ENCODE data around the gene MMP28.

MMP28 gene

DNA sequence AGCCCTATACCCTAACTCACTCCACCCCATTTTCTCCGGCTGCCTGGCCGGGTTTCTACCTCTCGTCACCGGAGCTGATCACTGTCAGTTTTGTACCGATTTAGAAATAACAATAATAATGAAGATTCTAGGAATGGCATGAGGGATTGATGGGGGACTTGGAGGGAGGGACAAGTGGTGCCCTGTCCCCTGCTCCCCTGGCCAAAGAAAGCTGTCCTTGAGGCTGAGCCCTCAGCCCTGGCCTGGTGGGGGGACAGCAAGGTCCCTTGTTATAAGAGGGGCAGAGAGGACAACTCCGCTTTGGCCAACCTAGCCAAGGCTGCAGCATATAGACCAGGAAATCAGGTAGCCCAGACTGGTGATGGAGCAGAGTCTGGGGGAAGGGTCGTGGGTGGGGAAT is 52.9 kb downstream of the MMP28 start:
- no peak for DNase-seq

DNA sequence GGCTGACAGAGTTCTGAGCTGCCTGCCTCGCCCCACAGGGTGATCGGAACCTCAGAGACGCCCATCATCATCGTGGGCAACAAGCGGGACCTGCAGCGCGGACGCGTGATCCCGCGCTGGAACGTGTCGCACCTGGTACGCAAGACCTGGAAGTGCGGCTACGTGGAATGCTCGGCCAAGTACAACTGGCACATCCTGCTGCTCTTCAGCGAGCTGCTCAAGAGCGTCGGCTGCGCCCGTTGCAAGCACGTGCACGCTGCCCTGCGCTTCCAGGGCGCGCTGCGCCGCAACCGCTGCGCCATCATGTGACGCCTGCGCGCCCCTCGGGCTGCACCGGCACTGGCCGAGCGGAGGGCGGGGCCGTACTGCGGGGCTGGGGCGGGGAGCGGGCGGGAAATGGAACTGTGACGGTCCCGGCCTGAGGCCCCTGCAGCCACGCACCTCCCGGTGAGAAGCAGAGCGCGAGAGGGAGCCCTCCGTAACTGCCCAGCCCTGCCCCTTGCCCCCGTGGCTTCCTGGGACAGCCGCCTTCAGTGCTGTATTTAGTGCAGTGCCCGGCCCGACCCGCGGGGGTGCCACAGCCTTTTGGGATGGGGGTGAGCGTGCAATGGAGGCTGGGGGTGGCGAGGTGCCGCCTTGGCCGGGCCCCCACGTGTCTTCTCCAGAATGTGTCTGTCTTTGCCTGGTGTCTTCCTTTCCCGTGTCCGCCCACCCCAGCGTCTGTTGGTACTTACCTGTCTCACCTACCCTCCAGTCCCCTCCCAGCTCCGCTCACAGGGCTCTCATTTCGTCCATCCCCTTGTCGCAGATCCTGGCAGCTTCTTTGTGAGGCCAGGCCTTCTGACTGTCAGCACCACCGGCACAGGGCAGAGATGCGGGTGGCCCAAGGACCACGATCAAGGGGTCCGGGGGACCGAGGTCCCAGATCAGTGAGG is 54.2 kb downstream of the MMP28 start:
- DNase-seq = no peak

DNA sequence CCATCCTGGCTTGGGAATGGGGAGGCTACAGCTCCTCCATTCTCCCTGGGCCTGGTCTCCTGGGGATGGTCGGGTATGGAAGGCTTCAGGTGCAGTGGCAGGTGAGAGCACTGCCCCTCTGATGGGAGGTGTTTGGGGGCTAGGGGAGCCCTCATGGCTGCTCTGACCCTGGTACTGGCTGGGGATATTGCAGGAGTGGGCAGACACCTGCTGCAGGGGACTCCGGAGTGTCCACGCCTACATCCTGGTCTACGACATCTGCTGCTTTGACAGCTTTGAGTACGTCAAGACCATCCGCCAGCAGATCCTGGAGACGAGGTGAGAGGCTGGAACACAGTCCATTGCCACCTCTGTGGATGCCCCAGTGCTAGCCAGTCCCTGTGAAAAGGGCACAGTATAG is 55.2 kb downstream of the MMP28 start:
- no peak for DNase-seq

DNA sequence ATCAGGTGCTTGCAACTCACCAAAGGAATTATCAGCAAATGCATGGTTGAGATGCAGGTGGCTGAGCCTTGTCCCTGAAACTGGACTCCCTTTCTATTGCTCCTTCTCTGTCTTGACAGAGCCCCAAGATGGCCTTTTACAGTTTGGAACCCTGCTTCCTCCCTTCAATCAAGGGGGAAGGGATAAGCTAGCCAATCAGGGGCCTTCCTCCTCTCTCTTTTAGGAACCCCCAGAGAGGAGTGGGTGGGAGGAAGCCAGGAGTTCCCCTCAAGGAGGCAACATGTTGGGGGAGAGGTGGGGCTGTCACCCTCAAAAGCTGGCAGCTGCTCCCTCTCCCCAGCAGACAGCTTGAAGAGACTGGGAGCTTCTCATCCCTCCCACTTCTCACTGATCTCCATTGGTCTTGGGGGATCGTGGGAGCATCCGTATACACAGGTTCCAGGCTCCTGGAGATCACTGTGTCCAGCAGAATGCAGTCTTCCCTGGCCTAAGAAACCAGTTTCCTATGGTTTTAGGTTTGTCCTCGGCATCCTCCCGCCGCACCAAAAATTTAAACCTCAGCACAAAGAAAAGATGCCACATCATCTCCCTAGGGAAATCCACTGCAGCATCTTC is 56.8 kb downstream of the MMP28 start:
- no peak for DNase-seq

DNA sequence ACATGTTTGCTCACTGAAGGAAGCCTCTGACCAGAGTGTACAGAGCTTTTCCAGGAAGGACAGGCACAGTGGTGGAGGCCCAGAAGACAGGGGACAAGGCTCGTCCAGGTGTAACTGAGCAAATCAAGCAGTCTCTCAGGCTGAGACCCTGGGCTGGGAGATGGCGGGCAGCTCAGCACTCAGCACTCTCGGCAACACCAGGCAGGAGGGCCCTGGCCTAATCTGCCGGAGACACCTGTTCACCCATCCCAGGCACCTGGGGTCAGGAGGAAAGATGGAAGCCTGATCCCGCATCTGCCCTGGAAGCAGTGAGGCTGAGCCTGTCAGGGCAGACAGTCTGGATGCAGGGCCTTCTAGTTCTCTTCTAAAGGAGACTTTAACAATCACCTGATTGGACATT is 59.2 kb downstream of the MMP28 start:
- no peak for DNase-seq

DNA sequence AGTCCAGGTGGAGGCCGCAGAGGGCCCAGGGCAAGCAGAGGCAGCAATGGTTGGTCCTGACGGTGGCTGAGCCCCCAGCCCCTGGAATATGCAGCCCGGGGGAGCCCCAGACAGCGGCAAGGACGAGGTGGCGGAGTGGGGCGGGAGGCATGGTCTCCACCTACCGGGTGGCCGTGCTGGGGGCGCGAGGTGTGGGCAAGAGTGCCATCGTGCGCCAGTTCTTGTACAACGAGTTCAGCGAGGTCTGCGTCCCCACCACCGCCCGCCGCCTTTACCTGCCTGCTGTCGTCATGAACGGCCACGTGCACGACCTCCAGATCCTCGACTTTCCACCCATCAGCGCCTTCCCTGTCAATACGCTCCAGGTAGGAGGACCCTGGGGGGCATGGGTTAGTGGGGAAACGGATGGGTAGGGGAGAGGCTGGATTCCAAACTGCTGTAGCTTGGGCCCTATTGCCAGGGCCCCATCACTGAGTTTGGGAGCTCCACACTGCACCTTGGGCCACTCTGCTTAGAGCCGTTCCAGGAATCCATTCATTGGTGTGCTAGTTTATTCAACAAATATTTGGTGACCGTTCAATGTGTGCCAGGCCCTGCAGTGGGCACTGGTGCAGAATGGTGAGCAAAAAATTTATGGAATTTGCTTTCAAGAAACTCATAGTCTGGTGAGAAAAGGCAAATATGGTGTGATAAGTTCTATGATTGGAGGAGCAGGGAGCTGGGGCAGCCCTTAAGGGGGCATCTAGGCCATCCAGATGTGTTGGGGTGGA is 60.2 kb downstream of the MMP28 start:
- no peak for DNase-seq

DNA sequence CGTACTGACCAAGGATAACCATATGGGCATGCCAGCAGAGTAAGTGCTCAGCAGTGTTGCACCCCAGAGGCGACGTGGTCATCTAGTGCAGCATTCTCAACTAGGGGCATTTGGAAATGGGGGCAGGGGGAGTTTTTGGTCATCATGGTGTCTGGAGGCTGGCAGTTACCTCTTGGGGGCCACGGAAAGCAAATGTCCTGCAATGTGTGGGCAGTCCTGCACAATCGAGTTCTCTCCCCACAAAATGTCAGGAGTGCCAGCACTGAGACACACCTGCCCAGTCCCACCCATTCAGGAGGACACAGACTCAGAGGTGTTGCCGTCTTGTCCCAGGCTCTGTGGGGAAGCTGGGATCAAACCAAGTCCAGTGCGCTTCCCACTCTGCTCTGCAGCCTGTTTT is 61.0 kb downstream of the MMP28 start:
- no peak for DNase-seq

DNA sequence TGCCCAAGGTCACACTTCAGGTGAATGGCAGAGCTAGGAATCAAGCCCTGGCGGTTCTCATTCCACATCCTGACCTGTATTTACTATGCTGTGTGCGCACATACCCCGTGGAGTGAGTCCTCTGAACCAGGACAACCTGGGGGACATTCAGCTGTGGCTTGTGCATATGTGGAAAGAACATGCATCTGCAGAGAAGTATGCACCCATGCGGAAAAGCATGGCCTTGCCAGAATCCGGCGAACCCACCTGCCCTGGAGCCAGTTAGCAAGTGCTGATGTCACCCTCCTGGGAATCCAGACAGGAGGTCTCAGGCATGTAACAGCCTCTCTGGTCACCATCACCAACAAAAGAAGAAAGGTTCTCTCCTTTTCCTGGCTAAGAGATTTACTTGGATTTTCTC is 62.1 kb downstream of the MMP28 start:
- no peak for DNase-seq

DNA sequence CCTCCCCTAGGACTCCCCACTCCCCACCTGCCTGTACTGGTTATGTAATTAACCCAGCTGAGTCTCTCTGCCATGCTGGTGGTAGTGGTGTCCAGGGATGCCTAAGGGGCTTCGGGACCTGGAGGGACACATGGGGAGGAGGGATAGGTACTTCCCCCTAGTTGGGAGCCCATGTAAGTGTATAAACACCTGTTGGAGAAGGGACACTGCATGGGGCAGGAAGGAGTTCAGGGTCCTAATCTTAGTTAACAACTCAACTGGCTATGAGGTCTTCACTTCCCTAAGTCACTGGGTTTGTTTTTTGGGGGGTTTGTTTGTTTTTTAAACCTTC is 62.7 kb downstream of the MMP28 start:
- DNase-seq = no peak

DNA sequence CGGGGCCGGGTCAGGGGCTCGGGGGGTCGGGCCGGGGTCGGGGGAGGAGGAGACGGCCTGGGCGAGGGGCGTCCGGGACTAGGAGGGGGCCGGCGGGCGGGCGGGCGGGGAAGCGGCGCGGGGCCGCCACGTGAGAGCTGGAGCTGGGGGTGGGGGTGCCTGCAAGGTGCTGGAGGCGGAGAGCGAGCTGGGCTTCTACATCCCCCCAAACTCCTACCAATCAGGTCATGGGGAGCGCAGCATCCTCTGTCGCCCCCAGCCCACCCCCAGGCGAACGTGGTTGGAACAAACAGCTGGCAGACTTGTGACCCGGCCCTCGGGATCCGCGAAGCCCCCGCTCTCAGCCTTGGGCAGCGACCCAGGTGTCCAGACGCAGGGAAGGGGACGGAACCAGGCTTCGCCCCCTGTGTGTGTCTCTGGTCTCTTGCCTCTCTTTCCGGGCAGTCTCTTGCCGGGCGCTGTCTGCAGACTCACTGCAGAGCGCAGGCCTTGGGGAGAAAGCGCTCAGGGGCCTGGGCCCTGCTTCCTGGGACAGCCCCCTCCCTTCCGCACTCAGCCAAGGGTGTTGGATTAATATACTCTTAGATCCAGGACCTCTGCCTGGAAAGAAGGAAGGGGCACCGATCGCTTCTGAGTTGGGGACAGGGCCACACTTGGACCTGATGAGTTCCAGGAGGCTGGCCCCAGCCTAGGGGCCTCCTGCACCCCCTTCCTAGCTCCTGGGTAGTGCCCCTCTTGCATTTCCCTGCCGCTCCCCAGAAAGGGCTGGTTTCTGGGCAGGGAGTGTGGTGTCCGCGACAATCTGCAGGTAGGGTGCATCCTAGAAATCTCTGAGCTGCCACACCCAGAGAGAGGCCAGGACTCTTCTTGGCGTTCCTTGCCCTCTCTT is 63.3 kb downstream of the MMP28 start:
- no peak for DNase-seq

DNA sequence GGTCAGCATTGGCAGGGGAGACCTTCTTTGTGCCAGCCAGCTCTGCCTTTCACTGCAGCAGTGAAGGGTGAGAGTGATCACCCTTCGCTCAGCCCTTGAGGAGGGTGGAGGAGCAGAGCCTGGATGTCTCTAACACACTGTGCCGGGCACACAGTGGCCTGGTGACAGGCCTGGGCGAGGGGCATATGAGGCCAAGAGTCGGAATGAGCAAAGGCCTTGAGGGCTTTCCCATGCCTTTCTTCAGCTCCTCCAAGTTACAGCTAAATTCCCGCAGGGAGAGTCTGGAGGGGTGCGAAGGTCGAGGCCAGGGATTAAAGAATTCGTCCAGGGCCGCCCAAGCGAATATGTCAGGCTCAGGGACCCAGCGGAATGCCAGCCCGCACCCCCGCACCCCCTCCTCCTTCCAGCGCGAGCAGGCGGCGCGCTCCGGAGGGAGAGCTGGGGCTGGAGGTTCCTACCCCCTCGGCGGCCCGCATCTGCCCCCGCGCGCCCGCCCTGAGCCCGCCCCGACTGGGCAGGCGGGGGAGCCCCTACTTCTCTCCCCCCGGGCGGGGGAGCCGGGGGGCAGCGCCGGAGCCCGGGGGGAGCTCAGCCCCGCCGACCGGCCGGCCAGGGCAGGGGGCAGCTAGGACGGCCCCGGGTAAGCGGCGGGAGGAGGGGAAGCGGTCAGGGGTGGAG is 64.1 kb downstream of the MMP28 start, which contains the start of gene RASL10B:
TSS of gene RASL10B (plus strand) at position 401 of the 678 bp plus-strand sequence. CDS start 3,546 bp downstream, outside the sequence.
- DNase-seq = peak; percentile 55 to 58

DNA sequence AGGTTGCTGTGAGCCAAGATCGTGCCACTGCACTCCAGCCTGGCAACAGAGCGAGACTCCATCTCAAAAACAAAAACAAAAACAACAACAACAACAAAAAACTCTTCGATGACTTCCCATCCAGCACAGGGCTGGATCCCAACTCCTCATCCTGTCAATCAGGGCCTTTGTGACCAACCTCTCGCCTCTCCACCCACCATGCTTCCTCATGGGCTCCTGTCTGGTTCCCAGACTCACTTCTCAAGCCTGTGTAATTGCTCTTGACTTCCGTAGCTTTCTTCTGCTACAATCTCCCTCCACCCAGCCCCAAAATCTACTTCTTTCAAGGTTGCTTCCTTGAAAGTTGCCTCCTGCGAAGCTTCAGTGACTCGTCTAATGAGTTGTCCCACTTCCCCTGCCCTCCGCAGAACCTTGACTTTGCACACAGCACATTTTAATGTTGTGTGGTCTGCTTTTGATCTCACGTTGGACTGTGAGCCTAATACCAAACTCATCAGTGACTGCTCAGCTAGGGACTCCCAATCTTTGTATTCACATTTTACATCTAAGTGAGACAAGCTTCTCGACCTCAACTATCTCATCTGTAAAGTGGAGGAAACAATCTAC is 64.9 kb downstream of the MMP28 start:
- no peak for DNase-seq

DNA sequence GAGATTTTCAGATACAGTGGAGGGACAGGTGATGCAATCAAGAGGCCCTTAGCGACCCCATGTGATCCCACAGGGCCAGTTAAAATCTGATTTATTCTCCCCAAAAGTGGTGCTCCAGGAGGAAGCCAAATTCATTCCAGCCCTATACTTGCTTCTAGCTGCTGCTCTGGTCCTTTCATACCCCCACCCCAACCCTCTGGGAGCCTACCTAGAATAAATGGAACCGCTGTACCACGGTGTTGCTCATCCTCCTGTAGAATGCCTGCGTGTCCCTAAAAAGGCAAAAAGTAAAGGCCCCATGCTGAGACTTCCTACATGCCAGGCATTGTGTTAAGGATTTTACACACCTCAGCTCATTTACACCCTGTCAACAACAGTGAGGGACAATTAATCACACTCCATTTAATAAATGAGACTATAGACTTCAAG is 66.0 kb downstream of the MMP28 start:
- DNase-seq = no peak

DNA sequence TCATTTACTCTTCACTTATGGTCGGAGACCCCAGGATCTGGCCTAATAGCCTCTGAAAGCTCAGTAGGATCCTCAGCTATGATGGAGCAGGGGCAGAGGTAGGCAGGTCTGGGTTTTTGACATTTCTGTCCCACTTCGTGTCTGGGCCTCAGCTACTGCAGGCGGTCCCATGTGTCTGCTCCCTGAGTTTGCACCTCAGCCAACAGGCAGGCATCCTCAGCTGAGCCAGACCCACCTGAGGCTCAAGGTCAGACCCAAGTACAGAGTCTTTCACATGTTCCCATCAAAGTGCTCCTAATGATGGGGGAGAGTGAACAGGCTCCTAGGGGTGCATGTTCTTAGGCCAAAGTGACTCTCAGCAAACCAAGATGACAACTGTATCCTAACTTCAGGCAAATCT is 66.9 kb downstream of the MMP28 start:
- DNase-seq = no peak

DNA sequence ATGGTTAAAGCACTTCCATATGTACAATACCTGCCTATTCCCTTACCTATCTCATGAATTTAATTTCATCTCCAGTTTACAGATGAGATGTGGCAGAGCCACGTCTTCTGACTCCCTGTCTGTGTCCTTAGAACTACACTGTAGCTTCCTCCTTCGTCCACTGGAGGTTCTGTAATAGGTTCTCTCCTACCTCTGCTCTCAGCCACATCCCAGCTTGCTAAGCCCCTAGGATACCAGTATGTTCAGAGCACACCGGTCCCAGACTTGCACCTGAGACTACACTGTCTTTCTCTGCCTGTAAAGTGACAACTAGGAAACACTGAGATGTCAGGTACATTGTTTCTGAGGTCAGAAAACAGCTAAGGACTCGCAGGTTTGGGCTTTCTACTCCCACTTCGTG is 67.8 kb downstream of the MMP28 start:
- DNase-seq = no peak

DNA sequence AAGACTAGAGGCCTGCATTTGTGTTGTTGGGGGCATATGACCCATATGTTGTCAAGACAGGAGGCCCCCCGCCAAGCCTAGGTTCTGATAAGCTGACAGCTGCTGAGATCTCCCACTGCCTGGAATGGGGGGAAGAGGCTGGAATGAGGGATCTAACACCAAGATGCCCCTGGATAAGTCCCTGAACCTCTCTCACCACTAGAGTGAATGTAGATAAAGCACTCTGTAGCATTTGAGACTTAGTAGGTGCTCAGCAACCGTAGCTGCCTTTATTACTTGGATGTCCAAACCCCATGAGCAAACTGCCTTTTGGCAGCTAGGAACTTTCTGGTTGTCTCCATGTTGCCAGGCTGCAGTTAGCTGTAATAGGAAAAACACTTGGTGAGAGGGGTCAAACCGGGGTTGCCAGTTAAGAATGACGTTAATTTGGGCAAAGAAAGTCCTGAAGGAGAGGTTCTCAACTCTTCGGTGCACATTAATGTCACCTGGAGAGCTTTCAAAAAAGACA is 68.4 kb downstream of the MMP28 start:
- DNase-seq = no peak

DNA sequence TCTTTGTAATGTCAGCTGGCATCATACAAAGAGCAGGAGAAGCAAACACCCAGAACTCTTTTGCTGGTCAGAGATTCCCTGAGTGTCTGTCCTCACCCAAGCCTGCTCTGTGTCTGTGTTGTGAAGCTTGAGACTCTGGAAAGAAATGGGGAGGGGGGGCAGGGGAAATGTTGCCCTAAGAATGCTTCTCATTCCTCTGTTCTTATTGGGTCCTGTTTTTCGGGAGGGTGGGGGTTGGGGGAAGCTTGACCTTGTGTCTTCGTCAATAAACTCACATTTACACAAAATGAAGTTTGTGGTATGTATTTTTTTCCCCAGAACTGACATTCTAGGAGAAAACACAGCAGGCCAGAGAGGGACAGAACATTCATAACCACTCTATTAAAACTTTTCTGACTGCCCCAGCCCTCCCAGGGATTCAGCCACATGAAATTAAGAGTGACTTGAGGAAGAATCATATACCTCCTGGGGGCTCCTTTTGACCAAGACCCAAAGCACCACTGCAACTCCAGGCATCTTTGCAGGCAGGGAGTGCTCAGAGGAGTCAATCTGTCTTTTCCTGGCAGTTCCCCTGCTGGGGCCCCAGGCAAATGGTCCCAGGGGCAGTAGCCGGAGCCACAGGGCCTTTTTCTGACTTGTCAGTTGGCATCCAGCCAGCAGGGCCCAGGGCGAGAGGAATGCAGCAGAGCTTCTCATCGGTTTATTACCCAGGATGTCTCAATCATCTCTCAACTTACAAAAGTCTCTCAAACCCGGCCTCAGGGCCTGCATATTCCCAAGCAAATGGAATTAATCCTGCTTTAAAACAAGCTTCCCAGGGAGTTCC is 69.1 kb downstream of the MMP28 start:
- DNase-seq = no peak

DNA sequence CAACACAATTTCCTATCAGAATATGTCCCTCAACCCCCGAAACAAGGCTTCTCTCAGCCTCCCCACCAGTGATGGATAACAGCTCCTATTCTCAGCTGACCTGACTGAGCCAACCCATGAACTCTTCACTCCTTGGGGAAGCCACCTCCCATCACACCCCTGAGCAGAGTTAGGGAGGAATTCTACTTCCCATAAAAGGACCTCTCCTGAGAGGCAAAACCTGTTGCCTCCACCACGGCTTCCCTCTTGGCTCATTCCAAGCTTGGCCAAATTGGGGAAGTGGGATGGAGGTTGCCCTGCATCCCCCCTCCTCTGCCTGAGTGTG is 69.7 kb downstream of the MMP28 start:
- no peak for DNase-seq

DNA sequence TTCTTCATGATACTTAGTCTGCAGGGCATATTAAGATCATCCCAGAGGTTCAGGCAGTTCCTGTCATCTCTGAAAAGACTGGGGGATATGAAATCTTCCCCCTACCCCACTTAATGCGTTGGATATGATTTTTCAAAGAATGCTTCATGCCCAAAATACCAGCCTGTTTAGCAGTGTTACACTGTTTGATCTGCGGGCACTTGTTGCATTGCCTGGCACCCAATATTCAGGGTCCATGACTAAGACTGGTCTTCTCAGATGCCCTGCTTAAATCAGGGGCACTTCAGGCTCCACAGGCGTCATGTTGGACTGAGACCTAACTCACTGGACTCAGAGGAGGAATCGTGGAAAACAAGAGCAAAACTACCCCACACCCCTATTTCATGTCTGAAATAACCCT is 70.4 kb downstream of the MMP28 start:
- no peak for DNase-seq

DNA sequence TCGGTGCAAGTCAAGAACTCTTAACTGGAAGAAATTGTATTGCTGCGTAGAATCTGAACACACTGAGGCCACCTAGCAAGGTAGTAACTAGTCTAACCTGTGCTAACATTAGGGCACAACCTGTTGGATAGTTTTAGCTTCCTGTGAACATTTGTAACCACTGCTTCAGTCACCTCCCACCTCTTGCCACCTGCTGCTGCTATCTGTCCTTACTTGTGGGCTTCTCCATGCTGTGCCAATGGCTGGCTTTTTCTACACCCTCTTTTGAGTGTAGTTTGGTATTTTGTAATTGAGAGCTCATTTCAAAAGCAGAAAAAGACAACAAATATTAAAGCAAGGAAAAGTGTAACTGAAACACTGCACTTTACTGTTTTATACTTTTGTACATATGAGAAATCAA is 71.7 kb downstream of the MMP28 start:
- no peak for DNase-seq

DNA sequence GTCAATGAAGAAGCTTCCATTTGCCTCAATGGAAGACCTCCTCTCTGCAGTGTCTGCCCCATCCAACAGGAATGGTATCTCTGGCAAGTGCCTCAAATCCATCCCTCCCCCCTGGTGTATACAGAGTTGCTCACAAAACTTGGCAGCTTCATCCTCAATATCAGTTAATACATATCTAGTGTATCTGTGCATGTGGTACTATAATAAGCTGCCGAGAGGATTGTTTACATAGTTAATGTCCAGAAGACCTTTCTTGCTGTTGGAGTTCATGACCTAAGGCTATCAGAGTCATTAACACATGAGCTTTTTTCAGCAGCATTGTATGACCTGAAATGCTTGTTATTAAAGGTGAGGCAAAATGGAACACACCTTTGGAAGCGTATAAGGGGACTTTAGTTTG is 78.0 kb downstream of the MMP28 start:
- DNase-seq = no peak
